OCI-LY7 (cell line): Measurements from ENCODE around the gene XIRP2. TPM values are rescaled to one million over a fixed set of nuclear protein-coding genes. Genes with fewer than 3 reads are reported as not detected.
"Not testable (repeated sequence)": the region's sequence is repeated elsewhere in the genome, so short reads cannot be mapped to it uniquely, and the experiment has no call there.

Experiments
- BruUV-seq: library from RNA; stranded (reverse); fragments of 400-500 nt; replicated peaks from 2 replicates; lab custom pipeline; 2021; lab: Mats Ljungman, UMichigan
- CTCF ChIA-PET: fragments of 300-600 bp; sonication (Branson Sonifier 250); formaldehyde crosslinking; loops from one replicate; lab custom pipeline; 2022; ENCODE audit warnings: antibody characterized with exemption; ENCODE audit not compliant: unreplicated experiment; lab: Charles Lee
- POLR2A ChIA-PET: fragments of 300-600 bp; sonication (Branson Sonifier 250); formaldehyde crosslinking; loops from one replicate; lab custom pipeline; 2022; ENCODE audit warnings: antibody characterized with exemption; lab: Charles Lee
- DNase-seq: peaks from one replicate; pipeline ENCODE4 v3.0.0-alpha.2; 2015; ENCODE audit warnings: low spot score
- H2AFZ ChIP-seq: fragments of 200-600 bp; sonication (generic), shearing (Covaris generic); 2 replicates; pipeline ENCODE4 v1.6.1; 2014; ENCODE audit warnings: mild to moderate bottlenecking, antibody characterized with exemption, low read length, moderate library complexity
- H3K27ac ChIP-seq: fragments of 200-600 bp; sonication (generic); 2 replicates; pipeline ENCODE4 v1.5.1; 2014; ENCODE audit warnings: mixed run types, low read depth, mild to moderate bottlenecking, moderate library complexity, low read length, inconsistent platforms; ENCODE audit not compliant: poor library complexity, severe bottlenecking
- H3K36me3 ChIP-seq: fragments of 200-600 bp; sonication (generic); 2 replicates; pipeline ENCODE4 v1.6.1; 2014; ENCODE audit warnings: mild to moderate bottlenecking, antibody characterized with exemption, low read length, moderate library complexity, mixed read lengths; ENCODE audit not compliant: insufficient read depth
- H3K4me1 ChIP-seq: fragments of 200-600 bp; sonication (generic); 2 replicates; pipeline ENCODE4 v1.5.1; 2014; ENCODE audit warnings: mild to moderate bottlenecking, low read length; ENCODE audit not compliant: insufficient read depth, poor library complexity, severe bottlenecking
- H3K4me2 ChIP-seq: fragments of 200-600 bp; sonication (generic); 2 replicates; pipeline ENCODE4 v1.6.1; 2014; ENCODE audit warnings: mild to moderate bottlenecking, low read length
- H3K4me3 ChIP-seq: fragments of 200-600 bp; sonication (generic); 2 replicates; pipeline ENCODE4 v1.5.1; 2014; ENCODE audit warnings: mild to moderate bottlenecking, low read depth, low read length; ENCODE audit not compliant: poor library complexity, severe bottlenecking
- H3K79me2 ChIP-seq: fragments of 200-600 bp; sonication (generic); 2 replicates; pipeline ENCODE4 v1.6.1; 2016; ENCODE audit warnings: low read depth, mild to moderate bottlenecking, low read length, moderate library complexity, mixed read lengths; ENCODE audit not compliant: insufficient read depth
- H3K9me2 ChIP-seq: fragments of 200-600 bp; sonication (generic); 2 replicates; pipeline ENCODE4 v1.6.1; 2016; ENCODE audit warnings: mild to moderate bottlenecking, low read length, mixed read lengths; ENCODE audit not compliant: insufficient read depth
- H3K9me3 ChIP-seq: fragments of 200-600 bp; sonication (generic); 2 replicates; pipeline ENCODE4 v1.6.1; 2014; ENCODE audit warnings: mild to moderate bottlenecking, mixed run types, low read length, mixed read lengths
- H4K20me1 ChIP-seq: fragments of 200-600 bp; sonication (generic); 2 replicates; pipeline ENCODE4 v1.6.1; 2014; ENCODE audit warnings: mild to moderate bottlenecking, antibody characterized with exemption, low read length, moderate library complexity, mixed read lengths; ENCODE audit not compliant: insufficient read depth
- EZH2phosphoT487 ChIP-seq: fragments of 200-600 bp; sonication (generic); IDR thresholded peaks from 2 replicates; pipeline ENCODE4 v1.6.1; 2018; ENCODE audit warnings: low read depth, borderline replicate concordance, mild to moderate bottlenecking, mixed run types, antibody characterized with exemption, low read length, moderate library complexity, mixed read lengths
- intact Hi-C: fragments of 100-400 bp; cut with micrococcal nuclease; formaldehyde crosslinking; loops from one replicate; pipeline ENCODE4 v1.10.0; 2022; ENCODE audit not compliant: unreplicated experiment
- total RNA-seq, 2 experiments: library from RNA; depleted of rRNA in 1 of 2; stranded (reverse); fragments of >200 nt in 1 of 2; shearing (Covaris generic) in 1 of 2; gene quantifications; 2 replicates each; pipeline ENCODE4 v1.2.3, GENCODE V29; 2014 to 2022
- TF ChIP-seq, protein P1 (sequence below): fragments of 200-600 bp; sonication (generic); conservative IDR thresholded peaks from 2 replicates; pipeline ENCODE4 v1.5.1; 2014; ENCODE audit warnings: mild to moderate bottlenecking, antibody characterized with exemption, low read length, moderate library complexity, mixed read lengths

The XIRP2 gene
- total RNA-seq, 2 experiments from 2014 or later, result not detected

DNA sequence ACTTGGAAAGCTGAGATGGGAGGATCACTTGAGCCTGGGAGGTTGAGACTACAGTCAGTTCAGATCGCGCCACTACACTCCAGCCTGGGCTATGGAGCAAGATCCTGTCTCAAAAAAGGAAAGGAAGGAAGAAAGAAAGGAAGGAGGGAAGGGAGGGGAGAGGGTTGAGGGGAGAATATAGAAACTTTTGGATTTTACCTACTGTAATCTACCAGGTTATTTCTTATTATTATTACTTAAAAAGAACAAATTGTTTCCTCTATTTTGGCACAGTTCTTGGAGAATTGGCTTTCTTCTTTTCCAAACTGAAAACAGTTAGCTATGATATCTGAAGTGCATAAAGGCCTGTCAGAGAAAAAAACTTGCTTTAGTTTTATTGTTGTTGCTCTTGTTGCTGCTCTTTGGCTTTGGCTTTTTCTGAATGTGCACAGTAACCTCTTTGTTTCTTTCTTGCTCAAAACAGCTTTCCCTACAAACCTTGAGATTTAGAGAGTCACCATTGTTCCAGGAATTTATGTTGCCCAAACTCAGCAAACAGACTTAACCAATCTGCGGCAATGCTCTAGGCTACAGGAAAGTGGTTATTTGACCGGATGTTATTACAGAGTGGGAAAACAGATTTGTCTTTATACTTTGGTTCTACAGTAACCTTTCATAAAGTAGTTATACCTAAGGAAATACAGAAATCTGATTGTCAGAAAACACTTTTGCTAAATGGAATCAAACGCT is 214.9 kb downstream of the XIRP2 start:
- no peaks in the 10 kb centered on the region for H3K9me2 ChIP-seq
- DNase-seq, result no peak
- H3K27ac ChIP-seq, result no peak overlapping the region
- H4K20me1 ChIP-seq, result no peaks in the 10 kb centered on the region
- no TSS peak for BruUV-seq
- H3K79me2 ChIP-seq, result no peaks in the 10 kb centered on the region
- H3K4me1 ChIP-seq, result no peaks in the 10 kb centered on the region
- H2AFZ ChIP-seq, result no peak overlapping the region
- no peak overlapping the region for H3K4me3 ChIP-seq
- intact Hi-C loops, result no loop called here
- TF ChIP-seq EZH2phosphoT487, result no peak
- TF ChIP-seq, protein P1, sequence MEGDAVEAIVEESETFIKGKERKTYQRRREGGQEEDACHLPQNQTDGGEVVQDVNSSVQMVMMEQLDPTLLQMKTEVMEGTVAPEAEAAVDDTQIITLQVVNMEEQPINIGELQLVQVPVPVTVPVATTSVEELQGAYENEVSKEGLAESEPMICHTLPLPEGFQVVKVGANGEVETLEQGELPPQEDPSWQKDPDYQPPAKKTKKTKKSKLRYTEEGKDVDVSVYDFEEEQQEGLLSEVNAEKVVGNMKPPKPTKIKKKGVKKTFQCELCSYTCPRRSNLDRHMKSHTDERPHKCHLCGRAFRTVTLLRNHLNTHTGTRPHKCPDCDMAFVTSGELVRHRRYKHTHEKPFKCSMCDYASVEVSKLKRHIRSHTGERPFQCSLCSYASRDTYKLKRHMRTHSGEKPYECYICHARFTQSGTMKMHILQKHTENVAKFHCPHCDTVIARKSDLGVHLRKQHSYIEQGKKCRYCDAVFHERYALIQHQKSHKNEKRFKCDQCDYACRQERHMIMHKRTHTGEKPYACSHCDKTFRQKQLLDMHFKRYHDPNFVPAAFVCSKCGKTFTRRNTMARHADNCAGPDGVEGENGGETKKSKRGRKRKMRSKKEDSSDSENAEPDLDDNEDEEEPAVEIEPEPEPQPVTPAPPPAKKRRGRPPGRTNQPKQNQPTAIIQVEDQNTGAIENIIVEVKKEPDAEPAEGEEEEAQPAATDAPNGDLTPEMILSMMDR, result no peak
- no peaks in the 10 kb centered on the region for H3K36me3 ChIP-seq
- ChIA-PET POLR2A (no interaction called here), CTCF (no interaction called here)
- no peak overlapping the region for H3K4me2 ChIP-seq
- H3K9me3 ChIP-seq, result no peaks in the 10 kb centered on the region

DNA sequence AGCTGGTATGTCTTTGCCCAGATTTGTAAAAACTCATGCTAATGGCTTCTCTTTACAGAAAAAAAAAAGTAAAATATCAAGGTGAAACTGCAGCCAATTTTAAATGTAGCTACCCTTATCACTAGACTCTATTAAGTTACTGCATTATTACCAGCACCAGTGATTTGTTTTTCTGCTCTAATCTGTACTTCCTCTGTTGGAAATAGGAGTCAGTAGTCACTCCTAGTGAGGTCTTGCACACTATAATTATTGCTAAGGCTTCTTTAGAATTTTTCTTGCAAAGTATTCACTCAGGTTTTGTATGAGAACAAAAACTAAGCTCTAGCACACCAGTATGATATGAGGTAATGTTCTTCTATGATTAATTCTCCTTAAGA is 215.5 kb downstream of the XIRP2 start:
- H3K27ac ChIP-seq, result no peak overlapping the region
- H3K79me2 ChIP-seq, result no peaks in the 10 kb centered on the region
- no peaks in the 10 kb centered on the region for H3K36me3 ChIP-seq
- ChIA-PET POLR2A (no interaction called here), CTCF (no interaction called here)
- TF ChIP-seq, protein P1, result no peak
- TF ChIP-seq EZH2phosphoT487, result no peak
- H3K4me1 ChIP-seq, result no peaks in the 10 kb centered on the region
- H3K9me3 ChIP-seq, result no peaks in the 10 kb centered on the region
- no peak overlapping the region for H3K4me3 ChIP-seq
- intact Hi-C loops, result no loop called here
- DNase-seq, result no peak
- no peak overlapping the region for H3K4me2 ChIP-seq
- H3K9me2 ChIP-seq, result no peaks in the 10 kb centered on the region
- no peak overlapping the region for H2AFZ ChIP-seq
- H4K20me1 ChIP-seq, result no peaks in the 10 kb centered on the region
- BruUV-seq, result no TSS peak

DNA sequence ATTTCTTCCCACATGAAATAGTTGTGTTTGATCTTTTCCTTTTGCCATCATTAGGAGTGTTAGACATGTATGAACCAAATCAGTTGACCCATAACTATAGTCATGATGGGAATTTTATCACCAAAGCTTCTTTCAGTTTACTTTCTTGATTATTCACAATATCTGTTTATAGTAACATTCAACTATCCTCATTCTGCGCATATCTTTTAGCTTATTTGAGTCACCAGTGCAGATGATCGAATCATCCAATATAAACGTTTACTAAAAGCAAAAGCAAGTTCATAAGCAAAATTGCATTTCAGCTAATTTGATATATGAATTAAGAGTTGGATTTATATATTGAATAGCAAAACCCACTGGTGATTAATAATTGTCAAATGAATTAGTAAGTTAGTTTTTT is 216.4 kb downstream of the XIRP2 start:
- intact Hi-C loops, result no loop called here
- POLR2A ChIA-PET, result interaction anchor here (0.6 kb wide), 1 partner anchor 171 kb away, joined by 3 read pairs; no protein-coding TSS in a partner anchor

DNA sequence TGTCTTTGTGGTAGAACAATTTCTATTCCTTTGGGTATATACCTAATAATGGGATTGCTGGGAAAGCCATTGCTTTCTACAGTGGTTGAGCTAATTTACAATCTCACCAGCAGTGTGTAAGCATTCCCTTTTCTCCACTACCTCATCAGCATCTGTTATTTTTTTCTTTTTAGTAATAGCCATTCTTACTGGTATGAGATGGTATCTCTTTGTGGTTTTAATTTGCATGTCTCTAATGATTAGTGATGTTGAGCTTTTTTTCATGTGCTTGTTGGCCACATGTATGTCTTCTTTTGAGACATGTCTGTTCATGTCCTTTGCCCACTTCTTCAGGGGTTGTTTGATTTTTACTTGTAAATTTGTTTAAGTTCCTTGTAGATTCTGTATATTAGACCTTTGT is 221.4 kb downstream of the XIRP2 start:
- H4K20me1 ChIP-seq, BruUV-seq, H3K4me3 ChIP-seq, H3K36me3 ChIP-seq, DNase-seq, H2AFZ ChIP-seq, H3K9me3 ChIP-seq, H3K4me2 ChIP-seq, H3K4me1 ChIP-seq, POLR2A ChIA-PET, intact Hi-C loops, H3K79me2 ChIP-seq, CTCF ChIA-PET, H3K27ac ChIP-seq, H3K9me2 ChIP-seq: not testable (repeated sequence)

More for the DNA sequence above, 216.4 kb downstream of the XIRP2 start:
- Histone ChIP-seq H3K4me1 (no peaks in the 10 kb centered on the region), H3K79me2 (no peaks in the 10 kb centered on the region), H3K4me2 (no peak overlapping the region), H3K36me3 (no peaks in the 10 kb centered on the region), H2AFZ (no peak overlapping the region), H3K4me3 (no peak overlapping the region), H4K20me1 (no peaks in the 10 kb centered on the region), H3K9me3 (no peaks in the 10 kb centered on the region), H3K27ac (no peak overlapping the region), H3K9me2 (no peaks in the 10 kb centered on the region)
- TF ChIP-seq, protein P1, result no peak
- no peak for TF ChIP-seq EZH2phosphoT487
- no peak for DNase-seq
- BruUV-seq, result no TSS peak
- CTCF ChIA-PET, result no interaction called here
